Testis (tissue), 2 donors: ENCODE results near the gene CCND3.

Source experiments
- CTCF ChIP-seq, 3 experiments: fragments of 450-650 bp in 2 of 3; fragments of 200-600 bp in 1 of 3; sonication (generic) in 1 of 3; IDR thresholded peaks; one replicate each; pipeline ENCODE4 v1.5.1; 2016 to 2019; ENCODE audit warnings: antibody characterized with exemption in 3 of 3, mild to moderate bottlenecking in 2 of 3, moderate library complexity in 1 of 3
- POLR2A ChIP-seq: fragments of 450-650 bp; IDR thresholded peaks from one replicate; pipeline ENCODE4 v1.6.1; 2017; ENCODE audit warnings: antibody characterized with exemption, mild to moderate bottlenecking, moderate library complexity

- TF ChIP-seq CTCF (IDR thresholded peaks at IDR 0.05), result no peak
- no peak for TF ChIP-seq POLR2A
These were observed 28.8 kb upstream of the CCND3 start for GRCh38 chr6:41970436-41970846.
